GM13976 (cell line): ENCODE measurements around the gene BCOR.

Experiments used
- DNase-seq: peaks from one replicate; pipeline ENCODE4 v3.0.0; 2012; ENCODE audit warnings: low spot score
- CTCF ChIP-seq: IDR thresholded peaks from 2 replicates; pipeline ENCODE4 v1.5.1; 2012; ENCODE audit warnings: borderline replicate concordance, mild to moderate bottlenecking; ENCODE audit not compliant: insufficient read depth; ENCODE audit errors: extremely low read depth, missing control alignments, control extremely low read depth
- in situ Hi-C: fragments of 300-500 bp; cut with MboI; formaldehyde crosslinking; loops from one replicate; pipeline ENCODE4 v1.12.0; 2022; ENCODE audit warnings: low sequenced_read_pairs, mixed read lengths, inconsistent platforms; ENCODE audit not compliant: unreplicated experiment

BCOR gene

GRCh38 chrX:40035726-40036125, 62.0 kb downstream of the BCOR start:
- in situ Hi-C loops: no loop called here
- TF ChIP-seq CTCF: no peak
- DNase-seq: no peak

- in situ Hi-C loops: no loop called here
- TF ChIP-seq CTCF: no peak
- DNase-seq: no peak
These were observed 65.8 kb downstream of the BCOR start for GRCh38 chrX:40031911-40032310.

- no peak for TF ChIP-seq CTCF
- in situ Hi-C loops: no loop called here
- no peak for DNase-seq
These were observed 67.6 kb downstream of the BCOR start for GRCh38 chrX:40030205-40030604.

GRCh38 chrX:40022421-40022820, 75.3 kb downstream of the BCOR start:
- in situ Hi-C loops: no loop called here
- DNase-seq: no peak

GRCh38 chrX:40021647-40022046, 76.1 kb downstream of the BCOR start:
- no peak for DNase-seq
- no peak for TF ChIP-seq CTCF
- in situ Hi-C loops: no loop called here

More at GRCh38 chrX:40022421-40022820, 75.3 kb downstream of the BCOR start:
- no peak for TF ChIP-seq CTCF

- no peak for DNase-seq
- TF ChIP-seq CTCF: no peak
- in situ Hi-C loops: loop anchor here (10.0 kb wide), 1 partner anchor 155 kb away; no protein-coding TSS in a partner anchor
These were observed 78.2 kb downstream of the BCOR start for GRCh38 chrX:40019541-40019940.

GRCh38 chrX:40018041-40018440, 79.7 kb downstream of the BCOR start:
- in situ Hi-C loops: loop anchor here (10.0 kb wide), 1 partner anchor 157 kb away; no protein-coding TSS in a partner anchor
- TF ChIP-seq CTCF: no peak
- no peak for DNase-seq
